Stimulated activated CD8-positive, alpha-beta memory T cell treated with anti-CD3 and anti-CD28 coated beads, Interleukin-7, amount 100 ng/mL, for 4 hours (primary cell): ENCODE results near the gene PRPF31.

Experiments
- DNase-seq, 2 donors: peaks; one replicate each; pipeline ENCODE4 v3.0.0-alpha.2; 2020; ENCODE audit warnings: low read depth in 2 of 2

PRPF31 gene

GRCh38 chr19:54141356-54141755, 25.8 kb downstream of the PRPF31 start:
- DNase-seq = no peak

GRCh38 chr19:54142166-54142780, 26.7 kb downstream of the PRPF31 start:
- no peak for DNase-seq

- no peak for DNase-seq
These were observed 30.1 kb downstream of the PRPF31 start for GRCh38 chr19:54145541-54146158.

- no peak for DNase-seq
These were observed 32.1 kb downstream of the PRPF31 start for GRCh38 chr19:54147676-54148075.

- no peak for DNase-seq
These were observed 32.6 kb downstream of the PRPF31 start for GRCh38 chr19:54148158-54148557.

- DNase-seq = no peak
These were observed 33.7 kb downstream of the PRPF31 start for GRCh38 chr19:54149021-54149812.

GRCh38 chr19:54151362-54152035, 35.9 kb downstream of the PRPF31 start:
- no peak for DNase-seq

GRCh38 chr19:54152267-54152666, 36.7 kb downstream of the PRPF31 start:
- no peak for DNase-seq

- DNase-seq = no peak
These were observed 37.4 kb downstream of the PRPF31 start for GRCh38 chr19:54152878-54153524.

- DNase-seq = no peak
These were observed 38.3 kb downstream of the PRPF31 start for GRCh38 chr19:54153731-54154326.

GRCh38 chr19:54154603-54155345, 39.2 kb downstream of the PRPF31 start:
- DNase-seq = no peak

GRCh38 chr19:54155694-54156093, 40.1 kb downstream of the PRPF31 start:
- DNase-seq = no peak

GRCh38 chr19:54156490-54156889, 40.9 kb downstream of the PRPF31 start:
- no peak for DNase-seq

GRCh38 chr19:54156953-54157352, 41.4 kb downstream of the PRPF31 start:
- DNase-seq = no peak

GRCh38 chr19:54158812-54159351, 43.3 kb downstream of the PRPF31 start:
- DNase-seq = no peak

GRCh38 chr19:54159352-54160181, 44.0 kb downstream of the PRPF31 start, which contains the start of gene LENG1:
LENG1 (minus strand) TSS chr19:54159721; CDS start chr19:54159695, 26 bp downstream.
- DNase-seq = peak; percentile 98 to 100

GRCh38 chr19:54160182-54160811, 44.7 kb downstream of the PRPF31 start:
- DNase-seq = no peak

GRCh38 chr19:54160854-54161253, 45.3 kb downstream of the PRPF31 start:
- no peak for DNase-seq

GRCh38 chr19:54162241-54162805, 46.8 kb downstream of the PRPF31 start:
- peak; percentile 67 to 74 for DNase-seq
